Measurements from ENCODE around the gene AQP12A.

DNA sequence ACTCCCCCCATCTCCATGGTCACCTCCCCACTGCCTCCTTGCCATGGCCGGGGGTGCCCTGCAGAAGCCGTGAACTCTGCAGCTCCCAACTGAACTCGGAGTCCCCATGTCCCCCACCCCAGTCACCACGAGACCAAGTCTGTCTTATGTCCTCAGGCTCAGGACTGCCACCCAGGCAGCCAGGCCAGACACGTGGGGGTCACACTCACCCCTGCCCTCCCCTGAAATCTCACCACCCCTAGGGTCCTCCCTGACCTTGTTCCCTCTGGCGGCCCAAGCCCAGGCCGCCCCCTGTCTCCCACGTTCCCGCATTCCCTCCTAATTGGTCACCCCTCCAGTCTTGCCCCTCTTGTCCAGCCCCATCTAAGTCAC, 11.0 kb downstream of the AQP12A start:
- TF ChIP-seq POLR2A (IDR thresholded peaks at IDR 0.05) = no peak
- TF ChIP-seq, protein P1, sequence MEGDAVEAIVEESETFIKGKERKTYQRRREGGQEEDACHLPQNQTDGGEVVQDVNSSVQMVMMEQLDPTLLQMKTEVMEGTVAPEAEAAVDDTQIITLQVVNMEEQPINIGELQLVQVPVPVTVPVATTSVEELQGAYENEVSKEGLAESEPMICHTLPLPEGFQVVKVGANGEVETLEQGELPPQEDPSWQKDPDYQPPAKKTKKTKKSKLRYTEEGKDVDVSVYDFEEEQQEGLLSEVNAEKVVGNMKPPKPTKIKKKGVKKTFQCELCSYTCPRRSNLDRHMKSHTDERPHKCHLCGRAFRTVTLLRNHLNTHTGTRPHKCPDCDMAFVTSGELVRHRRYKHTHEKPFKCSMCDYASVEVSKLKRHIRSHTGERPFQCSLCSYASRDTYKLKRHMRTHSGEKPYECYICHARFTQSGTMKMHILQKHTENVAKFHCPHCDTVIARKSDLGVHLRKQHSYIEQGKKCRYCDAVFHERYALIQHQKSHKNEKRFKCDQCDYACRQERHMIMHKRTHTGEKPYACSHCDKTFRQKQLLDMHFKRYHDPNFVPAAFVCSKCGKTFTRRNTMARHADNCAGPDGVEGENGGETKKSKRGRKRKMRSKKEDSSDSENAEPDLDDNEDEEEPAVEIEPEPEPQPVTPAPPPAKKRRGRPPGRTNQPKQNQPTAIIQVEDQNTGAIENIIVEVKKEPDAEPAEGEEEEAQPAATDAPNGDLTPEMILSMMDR (IDR thresholded peaks at IDR 0.05) = no peak

Data from body of pancreas (tissue), 4 donors.